ENCODE measurements around the gene TEX12.

The TEX12 gene

DNA sequence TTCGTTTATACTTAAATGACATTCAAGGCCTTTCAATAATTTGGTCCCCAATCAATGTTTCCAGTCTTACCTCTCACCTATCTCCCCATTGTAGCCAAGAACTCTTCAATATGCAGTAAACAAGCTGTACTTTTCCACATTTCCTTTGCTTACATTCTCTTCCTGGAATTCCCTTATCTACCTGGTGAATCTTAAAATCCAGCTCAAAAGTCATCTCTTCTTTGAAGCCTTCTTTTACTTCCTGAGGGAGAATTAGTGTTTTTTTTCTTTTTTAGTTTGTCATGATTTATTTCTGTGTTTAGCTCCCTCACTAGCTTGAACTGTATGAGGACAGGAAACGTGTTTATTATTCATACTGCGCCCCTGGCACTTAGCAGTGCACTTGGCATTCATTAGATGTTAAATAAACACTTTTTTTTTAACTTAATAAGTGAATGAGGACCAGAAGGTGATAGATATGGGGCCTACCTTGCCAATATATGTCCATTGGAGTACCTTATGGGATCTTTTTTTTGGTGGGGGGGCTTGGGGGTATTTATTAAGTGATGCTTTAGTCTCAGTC lies 54.2 kb downstream of the TEX12 start:
- H2AFZ ChIP-seq (ENCODE audit: low read depth): no peak overlapping the region
- no peak overlapping the region for H3K27ac ChIP-seq
- no peak overlapping the region for H3K4me2 ChIP-seq
- no peaks in the 10 kb centered on the region for H3K27me3 ChIP-seq (ENCODE audit: insufficient read depth, low read depth)
- no peaks in the 10 kb centered on the region for H3K4me1 ChIP-seq (ENCODE audit: low read depth, poor library complexity, severe bottlenecking)
- H3K36me3 ChIP-seq (ENCODE audit: insufficient read depth): no peaks in the 10 kb centered on the region
- no peaks in the 10 kb centered on the region for H4K20me1 ChIP-seq (ENCODE audit: insufficient read depth)
- H3K4me3 ChIP-seq (IDR thresholded peaks at IDR 0.05; ENCODE audit: insufficient read depth, low read depth, low read length): no peak overlapping the region
- no peaks in the 10 kb centered on the region for H3K79me2 ChIP-seq (ENCODE audit: insufficient read depth, low read depth)
- H3K9ac ChIP-seq: no peak overlapping the region
- TF ChIP-seq, protein P1, sequence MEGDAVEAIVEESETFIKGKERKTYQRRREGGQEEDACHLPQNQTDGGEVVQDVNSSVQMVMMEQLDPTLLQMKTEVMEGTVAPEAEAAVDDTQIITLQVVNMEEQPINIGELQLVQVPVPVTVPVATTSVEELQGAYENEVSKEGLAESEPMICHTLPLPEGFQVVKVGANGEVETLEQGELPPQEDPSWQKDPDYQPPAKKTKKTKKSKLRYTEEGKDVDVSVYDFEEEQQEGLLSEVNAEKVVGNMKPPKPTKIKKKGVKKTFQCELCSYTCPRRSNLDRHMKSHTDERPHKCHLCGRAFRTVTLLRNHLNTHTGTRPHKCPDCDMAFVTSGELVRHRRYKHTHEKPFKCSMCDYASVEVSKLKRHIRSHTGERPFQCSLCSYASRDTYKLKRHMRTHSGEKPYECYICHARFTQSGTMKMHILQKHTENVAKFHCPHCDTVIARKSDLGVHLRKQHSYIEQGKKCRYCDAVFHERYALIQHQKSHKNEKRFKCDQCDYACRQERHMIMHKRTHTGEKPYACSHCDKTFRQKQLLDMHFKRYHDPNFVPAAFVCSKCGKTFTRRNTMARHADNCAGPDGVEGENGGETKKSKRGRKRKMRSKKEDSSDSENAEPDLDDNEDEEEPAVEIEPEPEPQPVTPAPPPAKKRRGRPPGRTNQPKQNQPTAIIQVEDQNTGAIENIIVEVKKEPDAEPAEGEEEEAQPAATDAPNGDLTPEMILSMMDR (conservative IDR thresholded peaks at IDR 0.05; ENCODE audit: low read depth, low read length): no peak
